HEK293 (cell line): ENCODE measurements around the gene CA10.

Experiments used
- CTCF ChIA-PET: fragments of 350-600 bp; formaldehyde crosslinking; extraction: SDS; loops from one replicate; lab custom pipeline; 2021; ENCODE audit warnings: antibody characterized with exemption; lab: Yijun Ruan, JAX
- POLR2A ChIA-PET: fragments of 300-600 bp; formaldehyde crosslinking; extraction: SDS; loops from one replicate; lab custom pipeline; 2020; ENCODE audit warnings: antibody characterized with exemption, inconsistent platforms; lab: Yijun Ruan, JAX
- H3K27ac ChIP-seq: fragments of 200-500 bp; sonication (Bioruptor generic); 2 replicates; pipeline ENCODE4 v1.5.1; 2014; ENCODE audit warnings: low read depth, low read length, control low read depth, inconsistent platforms; ENCODE audit errors: extremely low read depth
- H3K36me3 ChIP-seq, 2 experiments: fragments of 200-500 bp in 1 of 2; sonication (Bioruptor generic) in 1 of 2; 1 replicate in 1 of 2; 2 replicates in 1 of 2; pipeline ENCODE4 v1.5.1; 2014 to 2017; ENCODE audit warnings: inconsistent platforms in 2 of 2, low read length in 2 of 2; ENCODE audit not compliant: control insufficient read depth in 2 of 2, insufficient read depth in 1 of 2
- H3K4me1 ChIP-seq: fragments of 200-500 bp; sonication (Bioruptor generic); 2 replicates; pipeline ENCODE4 v1.5.1; 2014; ENCODE audit warnings: mild to moderate bottlenecking, low read length, inconsistent platforms; ENCODE audit not compliant: control insufficient read depth, insufficient read depth
- H3K4me3 ChIP-seq: 2 replicates; pipeline ENCODE4 v1.5.1; 2011; ENCODE audit warnings: low read depth, mild to moderate bottlenecking, control low read depth, low read length, moderate library complexity
- H3K9me3 ChIP-seq: fragments of 200-500 bp; sonication (Bioruptor generic); 2 replicates; pipeline ENCODE4 v1.5.1; 2014; ENCODE audit warnings: low read depth, low read length, inconsistent platforms; ENCODE audit not compliant: control insufficient read depth, insufficient read depth
- BCL11B ChIP-seq: fragments of 450-650 bp; formaldehyde crosslinking; IDR thresholded peaks from 2 replicates; pipeline ENCODE4 v1.5.1; 2016; ENCODE audit warnings: low read depth, missing biosample characterization, missing genetic modification characterization
- KLF8 ChIP-seq: fragments of 450-650 bp; formaldehyde crosslinking; IDR thresholded peaks from 2 replicates; pipeline ENCODE4 v1.5.1; 2016; ENCODE audit warnings: missing biosample characterization, missing genetic modification characterization
- SP2 ChIP-seq: fragments of 450-650 bp; formaldehyde crosslinking; IDR thresholded peaks from 2 replicates; pipeline ENCODE4 v1.5.1; 2016; ENCODE audit warnings: missing biosample characterization, missing genetic modification characterization
- ZBTB48 ChIP-seq: fragments of 450-650 bp; formaldehyde crosslinking; IDR thresholded peaks from 2 replicates; pipeline ENCODE4 v1.5.1; 2016; ENCODE audit warnings: missing biosample characterization, missing genetic modification characterization
- ZNF114 ChIP-seq: fragments of 450-650 bp; formaldehyde crosslinking; IDR thresholded peaks from 2 replicates; pipeline ENCODE4 v1.5.0; 2017; ENCODE audit warnings: missing biosample characterization, missing genetic modification characterization
- ZNF132 ChIP-seq: fragments of 450-650 bp; formaldehyde crosslinking; IDR thresholded peaks from 2 replicates; pipeline ENCODE4 v1.5.1; 2017; ENCODE audit warnings: missing biosample characterization, missing genetic modification characterization, borderline replicate concordance
- ZNF133 ChIP-seq: fragments of 450-650 bp; formaldehyde crosslinking; IDR thresholded peaks from 2 replicates; pipeline ENCODE4 v1.5.1; 2016; ENCODE audit warnings: missing biosample characterization, missing genetic modification characterization
- ZNF292 ChIP-seq: fragments of 450-650 bp; formaldehyde crosslinking; IDR thresholded peaks from 2 replicates; pipeline ENCODE4 v1.5.1; 2016; ENCODE audit warnings: low read depth, missing biosample characterization, missing genetic modification characterization, borderline replicate concordance
- ZNF48 ChIP-seq: fragments of 450-650 bp; formaldehyde crosslinking; IDR thresholded peaks from 2 replicates; pipeline ENCODE4 v1.5.1; 2016; ENCODE audit warnings: missing biosample characterization, missing genetic modification characterization
- ZNF529 ChIP-seq: fragments of 450-650 bp; formaldehyde crosslinking; IDR thresholded peaks from 2 replicates; pipeline ENCODE4 v1.5.1; 2017; ENCODE audit warnings: missing genetic modification characterization, missing biosample characterization; ENCODE audit not compliant: insufficient replicate concordance
- ZNF555 ChIP-seq: fragments of 450-650 bp; formaldehyde crosslinking; conservative IDR thresholded peaks from 2 replicates; pipeline ENCODE4 v1.5.1; 2017; ENCODE audit warnings: missing biosample characterization, mild to moderate bottlenecking, missing genetic modification characterization, inconsistent platforms
- ZNF558 ChIP-seq: fragments of 450-650 bp; formaldehyde crosslinking; IDR thresholded peaks from 2 replicates; pipeline ENCODE4 v1.5.1; 2016; ENCODE audit warnings: missing biosample characterization, missing genetic modification characterization
- ZNF610 ChIP-seq: fragments of 450-650 bp; formaldehyde crosslinking; IDR thresholded peaks from 2 replicates; pipeline ENCODE4 v1.5.1; 2016; ENCODE audit warnings: missing biosample characterization, missing genetic modification characterization, borderline replicate concordance
- ZNF626 ChIP-seq: fragments of 450-650 bp; sonication (Bioruptor Pico); formaldehyde crosslinking; IDR thresholded peaks from 2 replicates; pipeline ENCODE4 v1.5.1; 2018; ENCODE audit warnings: missing biosample characterization, missing genetic modification characterization, inconsistent platforms
- ZNF670 ChIP-seq: fragments of 450-650 bp; formaldehyde crosslinking; IDR thresholded peaks from 2 replicates; pipeline ENCODE4 v1.5.1; 2016; ENCODE audit warnings: missing biosample characterization, missing genetic modification characterization, low read depth
- ZNF707 ChIP-seq: fragments of 450-650 bp; formaldehyde crosslinking; IDR thresholded peaks from 2 replicates; pipeline ENCODE4 v1.5.1; 2016; ENCODE audit warnings: missing biosample characterization, missing genetic modification characterization
- TF ChIP-seq, protein P1 (sequence below): fragments of 450-650 bp; IDR thresholded peaks from 2 replicates; pipeline ENCODE4 v1.5.1; 2018; ENCODE audit warnings: missing biosample characterization, mild to moderate bottlenecking, missing genetic modification characterization
- TF ChIP-seq, protein P2 (sequence below): fragments of 450-650 bp; IDR thresholded peaks from 2 replicates; pipeline ENCODE4 v1.5.1; 2018; ENCODE audit warnings: missing biosample characterization, missing genetic modification characterization
- TF ChIP-seq, protein P3 (sequence below): fragments of 450-650 bp; formaldehyde crosslinking; IDR thresholded peaks from 2 replicates; pipeline ENCODE4 v1.5.1; 2016; ENCODE audit warnings: missing biosample characterization, missing genetic modification characterization, low read depth
- TF ChIP-seq, protein P4 (sequence below): fragments of 450-650 bp; formaldehyde crosslinking; IDR thresholded peaks from 2 replicates; pipeline ENCODE4 v1.5.1; 2016; ENCODE audit warnings: missing biosample characterization, missing genetic modification characterization
- TF ChIP-seq, protein P5 (sequence below): fragments of 450-650 bp; formaldehyde crosslinking; IDR thresholded peaks from 2 replicates; pipeline ENCODE4 v1.5.1; 2016; ENCODE audit warnings: missing biosample characterization, missing genetic modification characterization

The CA10 gene

DNA sequence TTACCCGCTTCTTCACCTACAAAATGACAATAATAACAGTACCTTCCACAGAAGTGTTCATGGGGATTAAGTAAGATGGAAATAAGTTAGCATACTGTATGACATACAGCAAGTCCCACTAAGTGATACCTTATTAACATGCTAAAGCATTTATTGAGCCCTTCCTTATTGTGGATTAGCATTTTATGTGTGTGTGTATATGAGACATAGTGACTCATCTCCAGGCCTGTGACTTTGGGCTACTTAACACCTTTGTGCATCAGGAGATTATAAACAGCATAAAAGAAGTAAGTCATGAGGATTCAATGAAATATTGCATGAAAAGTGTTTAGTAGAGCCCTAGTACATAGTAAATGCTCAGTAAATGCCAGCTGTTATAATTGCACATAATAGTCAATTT, 52.9 kb downstream of the CA10 start (continued):
- TF ChIP-seq, protein P1, sequence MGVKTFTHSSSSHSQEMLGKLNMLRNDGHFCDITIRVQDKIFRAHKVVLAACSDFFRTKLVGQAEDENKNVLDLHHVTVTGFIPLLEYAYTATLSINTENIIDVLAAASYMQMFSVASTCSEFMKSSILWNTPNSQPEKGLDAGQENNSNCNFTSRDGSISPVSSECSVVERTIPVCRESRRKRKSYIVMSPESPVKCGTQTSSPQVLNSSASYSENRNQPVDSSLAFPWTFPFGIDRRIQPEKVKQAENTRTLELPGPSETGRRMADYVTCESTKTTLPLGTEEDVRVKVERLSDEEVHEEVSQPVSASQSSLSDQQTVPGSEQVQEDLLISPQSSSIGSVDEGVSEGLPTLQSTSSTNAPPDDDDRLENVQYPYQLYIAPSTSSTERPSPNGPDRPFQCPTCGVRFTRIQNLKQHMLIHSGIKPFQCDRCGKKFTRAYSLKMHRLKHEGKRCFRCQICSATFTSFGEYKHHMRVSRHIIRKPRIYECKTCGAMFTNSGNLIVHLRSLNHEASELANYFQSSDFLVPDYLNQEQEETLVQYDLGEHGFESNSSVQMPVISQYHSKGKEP (tag by site-specific recombination): no peak
- no peak for TF ChIP-seq ZNF133
- TF ChIP-seq, all 188 proteins: peak for 0

DNA sequence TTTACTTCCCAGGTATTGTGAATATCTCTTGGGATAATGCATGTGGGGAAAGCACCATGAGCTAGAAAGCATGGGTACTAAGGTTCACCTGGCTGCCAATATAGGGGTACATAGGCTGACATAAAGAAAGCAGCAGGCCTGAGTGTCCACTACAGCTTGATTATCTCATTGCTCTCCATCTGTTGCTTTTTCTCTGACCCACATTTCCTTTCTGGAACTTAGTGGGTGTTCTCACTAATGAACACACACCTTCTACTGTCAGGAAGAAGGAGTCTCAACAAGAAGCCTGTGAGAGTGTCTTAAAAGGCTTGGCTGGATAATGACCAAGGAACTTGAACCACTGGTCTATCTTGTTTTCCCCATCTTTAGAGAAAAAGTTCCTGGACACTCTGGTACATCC, 62.5 kb downstream of the CA10 start:
- no peak overlapping the region for H3K4me3 ChIP-seq
- no peak for TF ChIP-seq ZNF114 (tag by site-specific recombination)
- TF ChIP-seq, protein P2, sequence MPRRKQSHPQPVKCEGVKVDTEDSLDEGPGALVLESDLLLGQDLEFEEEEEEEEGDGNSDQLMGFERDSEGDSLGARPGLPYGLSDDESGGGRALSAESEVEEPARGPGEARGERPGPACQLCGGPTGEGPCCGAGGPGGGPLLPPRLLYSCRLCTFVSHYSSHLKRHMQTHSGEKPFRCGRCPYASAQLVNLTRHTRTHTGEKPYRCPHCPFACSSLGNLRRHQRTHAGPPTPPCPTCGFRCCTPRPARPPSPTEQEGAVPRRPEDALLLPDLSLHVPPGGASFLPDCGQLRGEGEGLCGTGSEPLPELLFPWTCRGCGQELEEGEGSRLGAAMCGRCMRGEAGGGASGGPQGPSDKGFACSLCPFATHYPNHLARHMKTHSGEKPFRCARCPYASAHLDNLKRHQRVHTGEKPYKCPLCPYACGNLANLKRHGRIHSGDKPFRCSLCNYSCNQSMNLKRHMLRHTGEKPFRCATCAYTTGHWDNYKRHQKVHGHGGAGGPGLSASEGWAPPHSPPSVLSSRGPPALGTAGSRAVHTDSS (tag by site-specific recombination): no peak
- no peak for TF ChIP-seq ZNF670 (tag by site-specific recombination)
- TF ChIP-seq ZNF707 (tag by site-specific recombination): no peak
- TF ChIP-seq, protein P3, sequence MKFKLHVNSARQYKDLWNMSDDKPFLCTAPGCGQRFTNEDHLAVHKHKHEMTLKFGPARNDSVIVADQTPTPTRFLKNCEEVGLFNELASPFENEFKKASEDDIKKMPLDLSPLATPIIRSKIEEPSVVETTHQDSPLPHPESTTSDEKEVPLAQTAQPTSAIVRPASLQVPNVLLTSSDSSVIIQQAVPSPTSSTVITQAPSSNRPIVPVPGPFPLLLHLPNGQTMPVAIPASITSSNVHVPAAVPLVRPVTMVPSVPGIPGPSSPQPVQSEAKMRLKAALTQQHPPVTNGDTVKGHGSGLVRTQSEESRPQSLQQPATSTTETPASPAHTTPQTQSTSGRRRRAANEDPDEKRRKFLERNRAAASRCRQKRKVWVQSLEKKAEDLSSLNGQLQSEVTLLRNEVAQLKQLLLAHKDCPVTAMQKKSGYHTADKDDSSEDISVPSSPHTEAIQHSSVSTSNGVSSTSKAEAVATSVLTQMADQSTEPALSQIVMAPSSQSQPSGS (tag by site-specific recombination): no peak
- no peak for TF ChIP-seq ZNF48 (tag by site-specific recombination)
- no peak for TF ChIP-seq ZNF132 (tag by site-specific recombination)
- no peak for TF ChIP-seq ZNF292 (tag by site-specific recombination)
- TF ChIP-seq ZBTB48 (tag by site-specific recombination): no peak
- no peak for TF ChIP-seq KLF8 (tag by site-specific recombination)
- no peak for TF ChIP-seq ZNF626 (tag by site-specific recombination)
- no peak for TF ChIP-seq ZNF555 (tag by site-specific recombination)
- TF ChIP-seq, protein P4, sequence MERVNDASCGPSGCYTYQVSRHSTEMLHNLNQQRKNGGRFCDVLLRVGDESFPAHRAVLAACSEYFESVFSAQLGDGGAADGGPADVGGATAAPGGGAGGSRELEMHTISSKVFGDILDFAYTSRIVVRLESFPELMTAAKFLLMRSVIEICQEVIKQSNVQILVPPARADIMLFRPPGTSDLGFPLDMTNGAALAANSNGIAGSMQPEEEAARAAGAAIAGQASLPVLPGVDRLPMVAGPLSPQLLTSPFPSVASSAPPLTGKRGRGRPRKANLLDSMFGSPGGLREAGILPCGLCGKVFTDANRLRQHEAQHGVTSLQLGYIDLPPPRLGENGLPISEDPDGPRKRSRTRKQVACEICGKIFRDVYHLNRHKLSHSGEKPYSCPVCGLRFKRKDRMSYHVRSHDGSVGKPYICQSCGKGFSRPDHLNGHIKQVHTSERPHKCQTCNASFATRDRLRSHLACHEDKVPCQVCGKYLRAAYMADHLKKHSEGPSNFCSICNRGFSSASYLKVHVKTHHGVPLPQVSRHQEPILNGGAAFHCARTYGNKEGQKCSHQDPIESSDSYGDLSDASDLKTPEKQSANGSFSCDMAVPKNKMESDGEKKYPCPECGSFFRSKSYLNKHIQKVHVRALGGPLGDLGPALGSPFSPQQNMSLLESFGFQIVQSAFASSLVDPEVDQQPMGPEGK (tag by site-specific recombination): no peak
- no peak for TF ChIP-seq ZNF529 (tag by site-specific recombination)
- TF ChIP-seq, protein P5, sequence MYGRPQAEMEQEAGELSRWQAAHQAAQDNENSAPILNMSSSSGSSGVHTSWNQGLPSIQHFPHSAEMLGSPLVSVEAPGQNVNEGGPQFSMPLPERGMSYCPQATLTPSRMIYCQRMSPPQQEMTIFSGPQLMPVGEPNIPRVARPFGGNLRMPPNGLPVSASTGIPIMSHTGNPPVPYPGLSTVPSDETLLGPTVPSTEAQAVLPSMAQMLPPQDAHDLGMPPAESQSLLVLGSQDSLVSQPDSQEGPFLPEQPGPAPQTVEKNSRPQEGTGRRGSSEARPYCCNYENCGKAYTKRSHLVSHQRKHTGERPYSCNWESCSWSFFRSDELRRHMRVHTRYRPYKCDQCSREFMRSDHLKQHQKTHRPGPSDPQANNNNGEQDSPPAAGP (tag by site-specific recombination): no peak
- TF ChIP-seq ZNF610: no peak
- TF ChIP-seq SP2 (tag by site-specific recombination): no peak
- TF ChIP-seq BCL11B (tag by site-specific recombination): no peak
- TF ChIP-seq ZNF558: no peak
- H3K4me1 ChIP-seq: no peaks in the 10 kb centered on the region
- no peaks in the 10 kb centered on the region for H3K9me3 ChIP-seq
- POLR2A ChIA-PET: no interaction called here
- CTCF ChIA-PET: interaction anchor here (0.9 to 1.2 kb wide), 2 partner anchors 11 to 32 kb away, joined by 3 to 4 read pairs; no protein-coding TSS in a partner anchor
- H3K36me3 ChIP-seq: no peaks in the 10 kb centered on the region
- no peak overlapping the region for H3K27ac ChIP-seq
